K562 (cell line): Measurements from ENCODE around the gene ZNHIT1. TPM values are rescaled to one million over a fixed set of nuclear protein-coding genes. Genes with fewer than 3 reads are reported as not detected.

ENCODE experiments used
- BACH1 ChIP-seq: fragments of 200-800 bp; sonication (Bioruptor generic); IDR thresholded peaks from 2 replicates; pipeline ENCODE4 v1.6.1; 2016; ENCODE audit warnings: missing genetic modification characterization, missing compliant biosample characterization
- DIDO1 ChIP-seq: fragments of 450-650 bp; IDR thresholded peaks from 2 replicates; pipeline ENCODE4 v1.6.1; 2016; ENCODE audit warnings: low read depth, missing biosample characterization, missing genetic modification characterization
- E4F1 ChIP-seq: fragments of 250-450 bp; sonication (Bioruptor Pico); IDR thresholded peaks from 2 replicates; pipeline ENCODE4 v1.5.0; 2021; ENCODE audit warnings: mild to moderate bottlenecking, borderline replicate concordance
- GTF3C2 ChIP-seq: IDR thresholded peaks from 3 replicates; pipeline ENCODE4 v1.6.1; 2011; ENCODE audit warnings: borderline replicate concordance, mild to moderate bottlenecking, moderate library complexity; ENCODE audit not compliant: insufficient read length; ENCODE audit errors: extremely low read depth
- HES1 ChIP-seq: fragments of 450-650 bp; IDR thresholded peaks from 2 replicates; pipeline ENCODE4 v1.6.1; 2016; ENCODE audit warnings: low read depth, mild to moderate bottlenecking, moderate library complexity
- HNRNPLL ChIP-seq: fragments of 200-400 bp; formaldehyde crosslinking; IDR thresholded peaks from 2 replicates; pipeline ENCODE4 v1.6.1; 2017; ENCODE audit warnings: low read length, low read depth, mild to moderate bottlenecking; ENCODE audit not compliant: poor library complexity, severe bottlenecking
- ILK ChIP-seq: fragments of 450-650 bp; IDR thresholded peaks from 2 replicates; pipeline ENCODE4 v1.6.1; 2016; ENCODE audit warnings: missing genetic modification characterization, low read depth, mild to moderate bottlenecking, missing compliant biosample characterization, moderate library complexity, borderline replicate concordance
- KDM2B ChIP-seq: fragments of 250-450 bp; sonication (Bioruptor Pico); IDR thresholded peaks from 2 replicates; pipeline ENCODE4 v1.8.0; 2021; ENCODE audit warnings: mild to moderate bottlenecking, moderate library complexity
- KDM4B ChIP-seq, 2 experiments: fragments of 450-650 bp in 1 of 2; sonication (generic) in 1 of 2; IDR thresholded peaks; 2 replicates each; pipeline ENCODE4 v1.6.1; 2016 to 2017; ENCODE audit warnings: borderline replicate concordance in 2 of 2, antibody characterized with exemption in 1 of 2, low read depth in 1 of 2, mild to moderate bottlenecking in 1 of 2
- KLF1 ChIP-seq: fragments of 450-650 bp; IDR thresholded peaks from 2 replicates; pipeline ENCODE4 v1.6.1; 2016; ENCODE audit warnings: missing genetic modification characterization, missing compliant biosample characterization
- RBFOX2 ChIP-seq: fragments of 200-400 bp; formaldehyde crosslinking; IDR thresholded peaks from 2 replicates; pipeline ENCODE4 v1.6.1; 2017; ENCODE audit warnings: low read depth, mild to moderate bottlenecking, low read length, moderate library complexity
- SIN3A ChIP-seq, 2 experiments: fragments of 150-350 bp in 1 of 2; IDR thresholded peaks; 2 replicates each; pipeline ENCODE4 v1.6.1; 2011 to 2016; ENCODE audit warnings: borderline replicate concordance in 2 of 2, low read depth in 2 of 2, low read length in 2 of 2, mild to moderate bottlenecking in 2 of 2, moderate library complexity in 2 of 2; ENCODE audit not compliant: control insufficient read depth in 1 of 2
- XRCC5 ChIP-seq: fragments of 200-400 bp; formaldehyde crosslinking; IDR thresholded peaks from 2 replicates; pipeline ENCODE4 v1.6.1; 2017; ENCODE audit warnings: low read depth, mild to moderate bottlenecking, low read length
- ZC3H4 ChIP-seq: sonication (generic); formaldehyde crosslinking; IDR thresholded peaks from 2 replicates; pipeline ENCODE4 v1.9.0; 2021; ENCODE audit warnings: missing genetic modification reagents, borderline replicate concordance
- ZNF507 ChIP-seq: conservative IDR thresholded peaks from 2 replicates; pipeline ENCODE4 v1.6.1; 2017; ENCODE audit warnings: missing genetic modification characterization, missing compliant biosample characterization
- ZNF76 ChIP-seq: fragments of 250-450 bp; sonication (Bioruptor Pico); IDR thresholded peaks from 2 replicates; pipeline ENCODE4 v1.4.0; 2020; ENCODE audit warnings: mild to moderate bottlenecking, moderate library complexity, borderline replicate concordance
- polyA plus RNA-seq, 8 experiments: library from polyadenylated mRNA; depleted of rRNA in 4 of 8; stranded (reverse) in 5 of 8; unstranded in 3 of 8; fragments of >200 nt; fragmentation: Nextera tagmentation in 2 of 8; fragmentation: Illumina TruSeq in 1 of 8; extraction: Ambion mirVana in 2 of 8; extraction: Trizol in 1 of 8; gene quantifications; 2 replicates each; pipeline versions ENCODE4 v1.2.1 to v1.2.3, GENCODE V29; 2011 to 2014; ENCODE audit warnings: inconsistent platforms in 1 of 8, missing spikeins in 1 of 8
- total RNA-seq, 7 experiments: library from RNA; depleted of rRNA in 6 of 7; stranded (reverse); fragments of >200 nt in 6 of 7; fragmentation: Illumina TruSeq in 2 of 7; extraction: Trizol in 2 of 7; gene quantifications; 2 replicates each; pipeline versions ENCODE4 v1.2.1 to v1.2.3, GENCODE V29; 2011 to 2021; ENCODE audit warnings: low replicate concordance in 1 of 7
- TF ChIP-seq, protein P1 (sequence below), 2 experiments: fragments of 450-650 bp in 1 of 2; sonication (generic) in 1 of 2; formaldehyde crosslinking; conservative IDR thresholded peaks; 2 replicates each; pipeline versions ENCODE4 v1.4.0 to v1.8.1; 2020 to 2022; ENCODE audit warnings: mild to moderate bottlenecking in 1 of 2, missing genetic modification reagents in 1 of 2

ZNHIT1 gene
- total and polyA plus RNA-seq, 9 of the 15 experiments (the other 6 are each of a cell fraction or from before 2014, with no cell fraction given): 6.4 to 162 (median 70.1) TPM

GRCh38 chr7:101251871-101252659 lies 34.1 kb downstream of the ZNHIT1 start (continued):
- TF ChIP-seq BACH1 (tag) (no peak), HES1 (no peak; the same call in 1 of the 2 replicates), ZC3H4 (CRISPR knock-in tag) (no peak), SIN3A (IDR thresholded peaks at IDR 0.05; ENCODE audit: borderline replicate concordance in 2 of 2, control insufficient read depth in 1 of 2, low read depth in 2 of 2, low read length in 2 of 2) (peak; percentile 46 to 80; a peak in 2 of 4 replicates), E4F1 (CRISPR knock-in tag) (no peak), RBFOX2 (peak; percentile 87), ZNF507 (no peak), KDM4B (IDR thresholded peaks at IDR 0.05; ENCODE audit: borderline replicate concordance in 2 of 2, low read depth in 1 of 2) (peak in 1 of 2 experiments; percentile 65; a peak in 1 of 4 replicates), KLF1 (0 out of 2 replicates have a peak, but pooled peaks have one; percentile 26), KDM2B (CRISPR knock-in tag) (0 out of 2 replicates have a peak, but pooled peaks have one; percentile 18), HNRNPLL (peak; percentile 61), ZNF76 (CRISPR knock-in tag) (no peak), XRCC5 (no peak), GTF3C2 (no peak), ILK (tag) (no peak), DIDO1 (tag) (0 out of 2 replicates have a peak, but pooled peaks have one; percentile 51)
- TF ChIP-seq, protein P1, sequence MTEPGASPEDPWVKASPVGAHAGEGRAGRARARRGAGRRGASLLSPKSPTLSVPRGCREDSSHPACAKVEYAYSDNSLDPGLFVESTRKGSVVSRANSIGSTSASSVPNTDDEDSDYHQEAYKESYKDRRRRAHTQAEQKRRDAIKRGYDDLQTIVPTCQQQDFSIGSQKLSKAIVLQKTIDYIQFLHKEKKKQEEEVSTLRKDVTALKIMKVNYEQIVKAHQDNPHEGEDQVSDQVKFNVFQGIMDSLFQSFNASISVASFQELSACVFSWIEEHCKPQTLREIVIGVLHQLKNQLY (CRISPR knock-in tag; conservative IDR thresholded peaks at IDR 0.05): no peak
